HG02884 (cell line): ENCODE measurements around the gene STX1B.
"Not testable (repeated sequence)": the region's sequence is repeated elsewhere in the genome, so short reads cannot be mapped to it uniquely, and the experiment has no call there.

Experiments used
- ATAC-seq: cut with Tn5 transposase; IDR thresholded peaks from one replicate; pipeline ENCODE4 v1.9.1; 2021; ENCODE audit warnings: mild to moderate bottlenecking, moderate library complexity; ENCODE audit not compliant: unreplicated experiment

Gene STX1B

DNA sequence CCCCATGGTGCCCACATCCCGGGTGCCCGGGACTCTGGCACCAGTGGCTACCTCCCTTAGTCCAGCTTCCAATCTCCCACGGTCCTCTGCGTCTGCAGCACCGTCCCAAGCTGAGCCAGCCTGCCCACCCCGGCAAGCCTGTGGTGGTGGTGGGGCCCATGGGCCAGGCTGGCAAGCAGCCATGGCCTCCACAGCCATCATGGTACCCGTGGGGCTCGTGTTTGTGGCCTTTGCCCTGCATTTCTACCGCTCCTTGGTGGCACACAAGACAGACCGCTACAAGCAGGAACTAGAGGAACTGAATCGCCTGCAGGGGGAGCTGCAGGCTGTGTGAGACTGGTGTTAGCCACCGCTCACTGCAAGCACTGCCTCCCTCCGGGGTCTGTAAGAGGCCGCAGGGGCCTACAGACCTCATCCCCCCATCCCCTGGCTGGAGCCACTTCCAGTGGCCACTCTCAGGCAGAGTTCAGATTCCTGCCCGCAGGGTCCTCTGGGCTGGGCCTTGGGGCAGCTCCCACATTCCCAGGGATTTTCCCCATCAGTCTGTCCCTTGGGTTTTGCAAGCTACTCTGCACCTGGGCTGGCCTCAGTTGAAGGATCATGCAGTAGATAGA, 56.8 kb downstream of the STX1B start:
- no peak for ATAC-seq

DNA sequence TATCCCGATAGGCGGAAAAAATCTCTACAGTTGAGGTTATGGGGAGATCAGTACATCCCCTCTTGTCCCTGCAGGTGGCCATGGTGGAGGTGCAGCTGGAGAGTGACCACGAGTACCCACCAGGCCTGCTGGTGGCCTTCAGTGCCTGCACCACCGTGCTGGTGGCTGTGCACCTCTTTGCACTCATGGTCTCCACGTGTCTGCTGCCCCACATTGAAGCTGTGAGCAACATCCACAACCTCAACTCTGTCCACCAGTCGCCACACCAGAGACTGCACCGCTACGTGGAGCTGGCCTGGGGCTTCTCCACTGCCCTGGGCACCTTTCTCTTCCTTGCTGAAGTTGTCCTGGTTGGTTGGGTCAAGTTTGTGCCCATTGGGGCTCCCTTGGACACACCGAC, 57.3 kb downstream of the STX1B start:
- no peak for ATAC-seq

- ATAC-seq: no peak
Measured at GRCh38 chr16:30951750-30952149, 58.7 kb downstream of the STX1B start.

GRCh38 chr16:30951193-30951592, 59.2 kb downstream of the STX1B start:
- no peak for ATAC-seq

DNA sequence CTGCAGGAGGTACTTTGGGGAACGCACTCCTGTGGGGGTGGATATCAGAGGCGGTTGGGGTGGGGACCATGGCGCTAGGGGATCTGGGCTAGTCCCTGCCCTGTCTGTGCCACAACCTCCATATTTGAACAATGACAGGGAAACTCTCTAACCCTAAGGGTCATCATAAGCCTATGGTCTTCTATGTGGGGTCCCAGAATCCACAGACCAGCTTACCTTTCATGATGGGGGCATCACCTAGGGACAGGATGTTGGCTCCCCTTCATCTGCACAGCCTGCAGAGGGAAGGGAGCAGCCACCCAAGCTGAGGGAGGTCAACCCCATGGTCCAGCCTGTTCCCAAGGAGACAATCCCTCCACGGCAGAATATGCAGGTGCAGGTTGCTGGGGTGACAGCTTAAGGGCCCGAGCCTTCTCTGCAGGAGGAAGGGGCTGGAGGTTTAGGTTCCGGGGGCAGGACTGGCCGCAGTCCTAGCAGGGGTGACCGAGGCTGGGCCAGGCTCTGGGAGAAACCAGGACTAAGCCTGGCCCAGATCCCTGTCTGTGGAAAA, 59.8 kb downstream of the STX1B start:
- ATAC-seq: no peak

GRCh38 chr16:30949650-30950515, 60.6 kb downstream of the STX1B start:
- ATAC-seq: peak; percentile 44

DNA sequence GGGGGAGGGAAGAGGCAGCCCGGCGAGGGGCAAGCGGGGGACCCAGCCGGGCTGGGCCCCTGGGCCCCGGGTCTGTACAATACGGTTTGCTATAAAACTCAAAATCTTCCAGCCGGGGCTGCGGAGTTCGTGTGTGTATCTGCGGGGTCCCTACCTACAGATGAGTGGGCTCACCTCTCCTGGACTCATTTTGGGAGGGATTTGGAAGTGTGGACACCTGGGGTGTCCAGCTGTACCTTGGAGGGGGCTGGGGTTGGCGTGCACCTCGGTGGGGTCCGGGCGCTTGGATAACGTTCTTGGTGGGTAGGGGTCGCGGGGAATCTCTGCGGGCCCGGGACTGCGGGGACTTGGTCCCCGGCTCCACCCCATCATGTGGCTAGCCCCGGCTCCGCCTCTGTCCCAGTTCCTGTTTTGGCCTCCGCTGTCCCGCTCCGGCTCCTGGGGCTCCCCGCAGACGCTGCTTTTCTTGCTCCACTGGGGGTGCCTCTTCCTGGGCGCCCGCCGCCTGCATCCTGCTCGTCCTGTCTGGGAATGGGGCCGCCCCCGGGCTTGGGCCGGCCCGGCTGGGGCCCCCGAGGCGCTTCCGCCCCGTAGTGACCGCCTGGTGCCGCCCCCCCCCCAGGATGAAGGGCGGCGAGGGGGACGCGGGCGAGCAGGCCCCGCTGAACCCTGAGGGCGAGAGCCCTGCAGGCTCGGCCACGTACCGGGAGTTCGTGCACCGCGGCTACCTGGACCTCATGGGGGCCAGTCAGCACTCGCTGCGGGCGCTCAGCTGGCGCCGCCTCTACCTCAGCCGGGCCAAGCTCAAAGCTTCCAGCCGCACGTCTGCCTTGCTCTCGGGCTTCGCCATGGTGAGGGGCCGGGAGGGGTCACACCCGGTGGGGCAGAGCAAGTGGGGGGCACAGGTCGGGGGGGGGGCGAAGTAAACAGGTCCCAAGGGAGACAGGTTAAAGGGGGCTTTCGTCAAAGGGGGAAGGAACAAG, 61.5 kb downstream of the STX1B start, which contains the start of gene ORAI3:
Gene ORAI3 (plus strand): TSS at position 402 of the 983 bp plus-strand sequence. CDS start 222 bp downstream, at position 624.
- peak; percentile 64 for ATAC-seq

DNA sequence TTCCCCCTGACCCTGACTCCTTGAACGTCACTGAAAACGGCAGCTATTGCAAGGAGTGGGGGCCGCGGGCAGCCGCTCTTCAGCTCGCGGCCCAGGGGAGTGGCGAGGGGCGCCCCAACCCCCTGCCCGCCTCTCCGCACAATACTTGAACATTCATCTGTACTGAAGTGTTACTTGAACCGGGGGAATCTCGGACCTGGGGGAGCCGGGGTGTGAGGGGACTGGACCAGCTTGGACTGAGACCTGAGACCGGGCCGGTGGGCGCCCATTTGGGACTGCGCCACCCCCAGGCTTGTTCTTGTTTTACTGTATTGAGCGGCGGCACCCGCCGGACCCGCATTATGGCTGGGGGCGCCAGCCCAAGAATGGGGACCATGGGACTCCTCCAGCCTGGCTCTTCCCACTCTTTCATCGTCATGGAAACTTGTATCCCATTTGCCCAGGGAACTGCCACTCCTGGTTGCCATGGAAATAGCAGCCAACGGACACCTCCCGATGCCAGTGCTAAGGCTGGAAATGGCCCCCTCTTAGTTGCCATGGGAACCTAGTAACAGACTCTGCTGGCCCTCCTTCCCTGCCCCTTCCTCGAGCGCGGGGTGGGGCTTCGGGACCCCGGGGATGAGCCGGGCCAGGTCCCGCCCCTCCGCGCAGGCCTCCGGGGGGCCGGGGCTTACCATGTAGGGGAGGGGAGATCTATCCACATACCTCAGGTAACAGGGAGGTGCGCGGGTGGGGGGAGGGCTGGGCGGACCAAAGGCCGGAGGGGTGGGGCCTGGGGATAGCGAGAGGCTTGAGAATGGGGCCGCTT, 62.4 kb downstream of the STX1B start:
- no peak for ATAC-seq

DNA sequence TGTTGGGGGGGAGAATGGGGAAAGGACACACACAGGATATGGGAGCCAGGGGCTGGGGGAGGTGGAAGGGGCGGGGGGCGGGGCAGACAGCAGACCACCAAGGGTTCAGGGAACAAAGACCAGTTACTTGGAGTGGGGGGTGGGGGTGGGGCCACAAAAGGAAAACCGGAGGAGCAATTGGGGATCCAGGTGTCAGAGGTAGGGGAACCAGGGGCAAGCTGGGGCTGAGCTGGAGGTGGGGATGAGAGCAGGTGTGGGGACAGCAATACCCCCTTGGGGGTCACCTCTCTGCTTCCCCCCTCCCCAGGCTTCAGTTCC, 62.9 kb downstream of the STX1B start:
- ATAC-seq: no peak

DNA sequence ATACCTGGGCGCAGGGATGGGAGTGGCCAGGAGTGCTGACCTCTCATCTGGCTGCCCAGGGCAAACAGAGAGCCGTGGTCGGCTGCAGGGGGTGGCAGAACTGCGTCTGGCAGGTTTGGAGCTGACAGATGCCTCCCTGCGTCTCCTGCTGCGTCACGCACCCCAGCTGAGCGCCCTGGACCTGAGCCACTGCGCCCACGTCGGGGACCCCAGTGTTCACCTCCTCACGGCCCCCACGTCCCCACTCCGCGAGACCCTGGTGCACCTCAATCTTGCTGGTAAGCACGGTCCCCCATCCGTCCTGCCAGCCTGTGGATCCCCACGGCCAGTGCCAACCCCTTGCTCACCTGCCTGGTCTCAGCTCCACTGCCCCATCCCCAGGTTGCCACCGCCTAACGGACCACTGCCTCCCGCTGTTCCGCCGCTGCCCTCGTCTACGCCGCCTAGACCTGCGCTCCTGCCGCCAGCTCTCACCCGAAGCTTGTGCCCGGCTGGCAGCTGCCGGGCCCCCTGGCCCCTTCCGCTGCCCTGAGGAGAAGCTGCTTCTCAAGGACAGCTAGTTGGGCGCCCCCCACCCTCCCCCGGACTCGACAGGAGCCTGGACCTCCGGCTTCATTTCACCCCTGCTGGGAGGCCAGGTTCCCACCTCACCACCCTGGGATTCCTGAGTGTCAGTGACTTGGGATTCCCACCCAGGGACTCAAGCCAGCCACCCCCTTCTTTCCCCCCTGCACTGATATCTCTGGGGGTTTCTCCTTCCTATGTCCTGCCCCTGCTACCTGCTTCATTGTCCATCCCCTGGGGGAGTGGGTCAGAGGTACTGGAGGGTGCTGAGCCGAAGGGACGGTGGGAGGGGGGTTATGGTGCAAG, 63.5 kb downstream of the STX1B start:
- ATAC-seq: no peak

- ATAC-seq: no peak
Measured at GRCh38 chr16:30944352-30944751, 66.1 kb downstream of the STX1B start.

DNA sequence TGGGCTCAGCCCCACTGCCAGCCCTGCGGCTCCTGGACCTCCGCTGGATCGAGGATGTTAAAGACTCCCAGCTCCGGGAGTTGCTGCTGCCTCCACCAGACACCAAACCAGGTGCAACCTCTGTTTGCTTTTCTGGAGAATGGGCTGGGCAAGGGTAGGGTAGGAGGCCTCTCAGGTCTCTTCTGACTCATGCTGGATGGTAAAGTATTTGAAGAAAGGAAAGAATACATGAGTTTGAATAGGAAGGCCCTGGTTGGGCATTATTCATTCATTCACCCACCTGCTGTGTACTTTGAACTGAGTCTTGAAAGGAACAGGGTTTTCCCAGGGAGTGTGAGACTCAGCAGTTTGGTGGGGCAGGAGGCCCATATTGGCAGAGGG, 68.0 kb downstream of the STX1B start:
- no peak for ATAC-seq

DNA sequence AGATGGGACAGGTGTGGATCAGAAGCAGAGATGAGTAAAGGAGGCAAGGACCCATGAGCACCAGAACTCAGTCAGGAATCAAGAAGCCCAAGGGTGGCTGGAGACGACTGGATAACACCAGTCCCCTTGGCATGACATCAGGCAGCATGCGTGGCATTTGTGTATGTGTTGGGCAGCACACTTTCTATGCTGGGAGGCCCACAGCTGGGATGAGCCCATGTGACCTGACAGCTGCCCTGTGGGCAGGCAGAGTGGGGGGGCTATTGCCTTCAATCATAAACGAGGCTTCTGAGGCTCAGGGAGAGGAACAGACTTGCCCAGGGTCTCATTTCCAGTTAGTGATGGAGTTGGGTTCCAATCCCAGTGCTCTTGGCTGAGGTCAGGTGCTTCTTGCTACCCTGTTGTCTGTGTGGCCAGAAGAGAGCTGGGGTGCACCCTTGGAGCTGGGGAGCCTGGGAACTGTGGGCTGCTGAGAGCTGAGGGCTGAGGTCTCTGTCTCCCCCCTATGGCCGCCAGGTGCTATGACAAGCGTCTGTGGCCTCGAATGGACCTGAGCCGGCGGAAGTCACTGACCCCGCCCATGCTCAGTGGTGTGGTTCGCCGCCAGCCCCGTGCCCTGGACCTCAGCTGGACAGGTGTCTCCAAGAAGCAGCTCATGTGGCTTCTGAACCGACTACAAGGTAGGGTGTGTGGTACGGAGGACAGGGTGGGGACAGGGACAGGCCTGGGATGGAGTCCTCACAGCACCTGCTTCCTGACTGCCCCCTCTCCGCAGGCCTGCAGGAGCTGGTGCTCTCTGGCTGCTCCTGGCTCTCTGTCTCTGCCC, 68.6 kb downstream of the STX1B start:
- ATAC-seq: peak; percentile 94

DNA sequence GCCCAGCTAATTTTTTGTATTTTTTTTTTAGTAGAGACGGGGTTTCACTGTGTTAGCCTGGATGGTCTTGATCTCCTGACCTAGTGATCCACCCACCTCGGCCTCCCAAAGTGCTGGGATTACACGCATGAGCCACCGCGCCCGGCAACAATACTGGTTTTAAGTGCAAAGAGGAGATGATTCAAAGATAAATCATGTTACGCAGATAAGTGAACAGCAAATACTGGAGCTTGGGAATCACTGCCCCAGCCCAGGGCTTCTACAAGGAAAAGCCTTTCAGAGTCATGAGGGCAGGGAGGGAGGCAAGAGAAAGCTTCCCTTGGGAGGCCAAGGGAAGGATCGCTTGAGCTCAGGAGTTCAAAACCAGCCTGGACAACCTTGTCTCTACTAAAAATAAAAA, 70.9 kb downstream of the STX1B start:
- not testable (repeated sequence) for ATAC-seq
